ENCODE data around the gene ZNF483.
"Not testable (repeated sequence)": the region's sequence is repeated elsewhere in the genome, so short reads cannot be mapped to it uniquely, and the experiment has no call there.

The ZNF483 gene

DNA sequence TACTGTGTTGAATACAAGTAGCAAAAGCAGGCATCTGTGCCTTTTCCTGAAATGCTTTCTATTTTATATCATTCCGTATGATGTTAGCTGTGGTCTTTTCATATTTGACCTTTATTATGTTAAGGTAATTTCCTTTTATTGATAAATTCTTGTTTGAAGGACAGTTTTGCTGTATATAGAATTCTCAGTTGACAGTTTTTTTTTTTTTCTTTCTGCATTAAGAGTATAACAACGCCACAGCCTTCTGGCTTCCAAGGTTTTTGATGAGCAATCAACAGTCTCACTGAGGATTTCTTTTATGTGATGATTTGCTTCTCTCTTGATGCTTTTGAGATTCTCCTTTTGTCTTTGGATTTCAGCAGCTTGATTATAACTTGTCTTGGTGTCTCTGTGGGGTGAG lies 23.6 kb downstream of the ZNF483 start:
- DNase-seq, result no peak

DNA sequence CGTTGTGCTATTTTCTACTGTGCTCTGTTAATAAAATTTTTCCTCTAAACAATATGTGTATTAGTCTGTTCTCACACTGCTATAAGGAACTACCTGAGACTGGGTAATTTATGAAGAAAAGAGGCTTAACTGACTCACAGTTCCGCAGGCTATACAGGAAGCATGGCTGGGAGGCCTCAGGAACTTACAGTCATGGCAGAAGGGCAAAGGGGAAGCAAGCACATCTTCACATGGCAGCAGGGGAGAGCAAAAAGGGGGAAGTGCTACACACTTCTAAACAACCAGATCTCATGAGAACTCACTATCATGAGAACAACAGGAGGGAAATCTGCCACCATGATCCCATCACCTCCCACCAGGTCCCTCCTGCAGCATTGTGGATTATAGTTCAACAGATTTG lies 30.4 kb downstream of the ZNF483 start:
- DNase-seq, result not testable (repeated sequence)

DNA sequence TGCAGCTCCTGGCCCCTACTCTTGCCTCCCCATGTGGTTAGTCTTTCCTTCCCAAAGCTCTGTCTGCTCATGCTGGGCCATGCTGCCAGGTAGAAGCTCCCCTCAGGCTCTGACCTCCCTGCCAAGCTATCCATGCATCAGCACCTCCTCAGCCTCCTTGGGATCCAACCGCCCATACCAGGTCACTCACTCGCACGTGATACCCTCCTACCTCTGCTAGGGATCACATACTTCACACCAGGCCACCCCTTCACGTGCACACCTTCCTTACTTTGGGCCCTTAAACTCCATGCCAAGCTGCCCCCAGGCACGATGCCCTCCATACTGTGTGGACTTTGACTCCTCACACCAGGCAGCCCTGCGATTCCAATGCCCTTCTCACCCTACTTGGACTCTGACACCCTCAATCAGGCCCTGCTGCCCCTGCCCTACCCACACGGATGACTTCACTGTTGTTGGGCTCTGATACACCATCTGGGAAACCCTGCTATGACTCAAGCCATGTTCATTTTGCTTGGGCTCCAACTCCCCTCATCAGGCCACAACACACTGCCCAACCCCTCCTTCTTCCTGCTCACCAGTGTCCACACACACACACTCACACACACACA lies 34.1 kb downstream of the ZNF483 start:
- DNase-seq, result no peak

DNA sequence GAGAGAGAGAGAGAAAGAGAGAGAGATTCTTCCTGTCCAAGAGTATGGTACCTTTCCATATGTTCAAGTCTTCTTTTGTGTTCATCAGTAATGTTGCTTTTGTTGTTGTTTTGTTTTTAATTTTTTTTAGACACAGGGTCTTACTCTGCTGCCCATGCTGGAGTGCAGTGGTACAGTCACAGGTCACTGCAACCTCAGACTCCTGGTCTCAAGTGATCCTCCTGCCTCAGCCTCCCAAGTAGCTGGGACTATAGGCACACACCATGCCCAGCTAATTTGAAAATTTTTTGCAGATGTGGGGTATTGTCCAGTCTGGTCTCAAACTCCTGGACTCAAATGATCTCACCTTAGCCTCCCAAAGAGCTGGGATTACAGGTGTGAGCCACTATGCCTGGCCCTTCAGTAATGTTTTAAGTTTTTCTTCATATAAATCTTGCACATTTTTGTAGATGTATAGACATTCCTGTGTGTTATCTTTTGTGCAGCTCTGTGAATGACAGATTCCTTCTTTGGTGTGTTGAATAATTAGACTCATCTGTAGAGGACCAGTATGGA lies 36.3 kb downstream of the ZNF483 start:
- DNase-seq, result no peak

DNA sequence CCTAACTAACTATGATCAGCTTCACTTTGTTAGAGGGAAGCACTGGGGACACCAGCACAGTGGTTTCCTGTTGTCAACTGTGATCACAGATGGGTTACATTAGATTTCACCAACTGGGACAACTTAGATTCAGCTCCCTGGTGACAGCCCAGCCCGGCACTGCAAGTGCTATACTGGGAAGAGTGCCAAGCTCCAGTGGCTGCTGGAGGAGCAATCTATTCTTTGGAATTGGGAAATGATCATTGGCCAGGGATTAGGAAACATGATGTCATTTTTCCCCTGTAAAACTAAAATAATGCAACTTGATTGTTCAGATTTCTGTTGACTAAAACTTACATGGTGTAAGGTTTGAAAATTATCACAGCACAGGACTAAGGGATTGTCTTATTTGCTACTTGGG lies 41.3 kb downstream of the ZNF483 start:
- no peak for DNase-seq

DNA sequence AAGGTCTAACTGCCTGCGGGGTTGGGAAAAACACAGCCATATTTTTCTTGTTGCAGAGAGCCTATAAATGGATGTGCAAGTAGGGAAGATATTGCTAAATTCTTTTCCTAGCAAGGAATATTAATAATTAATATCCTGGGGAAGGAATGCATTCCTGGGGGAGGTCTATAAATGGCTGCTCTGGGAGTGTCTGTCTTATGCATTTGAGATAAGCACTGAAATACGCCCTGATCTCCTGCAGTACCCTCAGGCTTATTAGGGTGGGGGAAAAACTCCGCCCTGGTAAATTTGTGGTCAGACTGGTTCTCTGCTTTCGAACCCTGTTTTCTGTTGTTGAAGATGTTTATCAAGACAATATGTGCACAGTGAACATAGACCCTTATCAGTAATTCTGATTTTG lies 43.1 kb downstream of the ZNF483 start:
- not testable (repeated sequence) for DNase-seq

DNA sequence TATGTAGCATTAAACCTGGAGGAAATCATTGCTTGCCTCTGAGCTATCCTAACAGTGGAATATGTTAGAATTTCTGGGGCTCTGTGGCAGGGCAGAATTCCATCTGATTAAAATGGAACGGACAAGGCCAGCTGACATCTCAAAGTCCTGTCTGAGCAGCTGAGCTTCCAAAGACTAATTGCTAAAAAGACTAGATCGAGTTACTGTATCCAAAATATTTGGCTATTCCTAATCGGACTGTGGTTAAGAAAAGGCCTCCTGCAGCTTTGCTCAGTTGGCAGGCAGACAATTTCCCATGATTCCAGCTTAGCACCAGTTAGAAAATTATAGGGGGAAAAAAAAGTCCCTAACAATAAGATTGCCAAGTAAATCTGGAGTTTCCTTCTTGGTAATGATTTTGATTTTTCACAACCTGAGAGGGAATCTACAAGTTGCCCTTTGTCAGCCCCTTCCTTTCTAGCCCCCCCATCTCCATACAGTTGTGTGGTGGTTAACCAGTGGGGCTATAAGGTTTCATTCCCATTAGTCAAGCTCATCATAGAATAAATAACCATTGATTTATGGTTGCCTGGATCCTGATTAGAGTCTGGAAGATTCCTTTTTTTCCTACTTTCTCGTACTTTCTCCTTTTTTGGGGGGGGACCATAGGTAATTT lies 48.1 kb downstream of the ZNF483 start:
- no peak for DNase-seq

DNA sequence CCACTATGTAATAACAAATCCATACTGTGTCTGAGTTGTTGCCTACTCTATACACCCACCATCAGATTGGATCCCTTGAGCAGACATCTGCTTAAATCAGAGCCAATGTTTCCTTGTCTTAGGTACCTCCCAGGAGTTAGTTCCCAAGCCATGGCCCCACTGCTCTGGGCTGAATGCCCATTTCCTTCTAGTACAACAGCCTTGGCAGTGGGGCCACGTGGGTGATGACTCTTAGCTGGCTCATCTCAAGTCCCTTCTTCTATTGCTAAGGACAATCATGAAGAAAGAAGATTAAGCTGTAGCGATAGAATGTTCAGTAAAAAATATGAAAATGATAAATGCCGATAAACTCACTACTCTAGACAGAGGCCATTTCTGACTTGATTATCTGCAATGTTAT lies 57.9 kb downstream of the ZNF483 start:
- DNase-seq, result no peak

DNA sequence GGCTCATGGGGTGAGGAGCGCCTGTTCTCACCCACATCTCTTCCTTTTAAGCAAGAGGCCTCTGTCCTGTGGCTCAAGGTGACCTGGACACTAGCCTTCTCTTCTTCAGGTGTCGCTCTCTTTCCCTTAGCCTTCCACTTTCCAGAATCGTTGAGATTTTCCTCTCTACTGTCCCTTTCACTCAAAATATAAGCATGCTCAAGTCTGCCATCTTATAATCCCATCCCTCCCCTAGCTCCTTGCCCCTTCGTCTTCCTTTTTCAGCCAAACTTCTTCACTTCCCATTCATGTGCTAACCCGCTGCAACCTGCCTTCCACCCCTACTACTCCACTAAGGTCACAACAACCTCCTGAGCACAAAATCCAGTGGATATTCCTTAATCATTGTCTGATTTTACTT lies 61.4 kb downstream of the ZNF483 start:
- DNase-seq, result no peak

DNA sequence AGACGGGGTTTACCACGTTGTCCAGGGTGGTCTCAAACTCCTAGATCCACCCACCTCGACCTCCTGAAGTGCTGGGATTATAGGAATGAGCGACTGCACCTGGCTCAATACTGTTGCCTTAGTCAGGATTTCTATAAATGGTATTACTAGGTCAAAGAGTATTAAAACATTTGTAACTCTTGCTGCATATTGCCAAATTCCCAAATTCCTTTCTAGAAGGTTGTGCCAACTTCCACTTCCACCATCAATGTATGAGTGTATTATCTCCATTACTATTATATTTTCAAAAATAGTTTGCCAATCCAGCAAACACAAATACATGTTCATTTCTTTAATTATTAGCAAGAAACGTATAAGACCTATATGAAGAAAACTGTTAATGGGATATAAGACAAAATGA lies 63.9 kb downstream of the ZNF483 start:
- no peak for DNase-seq

DNA sequence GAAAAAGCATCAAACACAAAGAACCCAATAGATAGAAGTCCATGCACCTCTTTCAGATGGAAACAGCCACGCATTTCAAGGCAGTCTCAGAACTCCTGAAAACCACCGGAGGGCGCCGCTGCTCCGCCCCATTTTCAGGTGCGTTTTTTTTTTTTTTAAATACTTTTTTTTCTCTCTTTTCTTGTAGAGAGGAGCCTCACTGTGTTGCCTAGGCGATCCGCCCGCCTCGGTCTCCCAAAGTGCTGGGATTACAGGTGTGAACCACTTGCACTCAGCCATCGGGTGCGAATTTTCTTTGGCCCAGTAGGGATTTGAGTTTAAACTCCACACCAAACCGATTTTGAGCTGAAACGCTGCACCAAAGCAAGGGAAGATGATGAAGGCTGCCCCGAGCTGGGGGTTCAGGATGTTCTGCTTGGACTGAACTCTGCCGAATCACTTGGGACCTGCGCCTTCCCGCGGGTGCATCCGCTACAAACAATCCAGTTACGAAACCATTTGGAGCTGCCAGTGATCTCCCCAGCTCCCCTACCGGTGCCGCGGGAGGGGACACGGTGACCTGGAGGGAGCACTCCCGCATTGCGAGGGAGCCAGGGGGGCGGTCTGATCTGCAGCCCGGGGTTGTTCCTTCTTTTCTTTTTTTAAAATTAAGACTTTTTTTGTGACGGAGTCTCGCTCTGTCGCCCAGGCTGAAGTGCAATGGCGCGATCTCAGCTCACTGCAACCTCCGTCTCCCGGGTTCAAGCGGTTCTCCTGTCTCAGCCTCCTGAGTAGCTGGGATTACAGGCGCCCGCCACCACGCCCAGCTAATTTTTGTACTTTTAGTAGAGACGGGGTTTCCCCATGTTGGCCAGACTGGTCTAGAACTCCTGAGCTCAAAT lies 73.1 kb downstream of the ZNF483 start:
- DNase-seq, result peak; percentile 47

DNA sequence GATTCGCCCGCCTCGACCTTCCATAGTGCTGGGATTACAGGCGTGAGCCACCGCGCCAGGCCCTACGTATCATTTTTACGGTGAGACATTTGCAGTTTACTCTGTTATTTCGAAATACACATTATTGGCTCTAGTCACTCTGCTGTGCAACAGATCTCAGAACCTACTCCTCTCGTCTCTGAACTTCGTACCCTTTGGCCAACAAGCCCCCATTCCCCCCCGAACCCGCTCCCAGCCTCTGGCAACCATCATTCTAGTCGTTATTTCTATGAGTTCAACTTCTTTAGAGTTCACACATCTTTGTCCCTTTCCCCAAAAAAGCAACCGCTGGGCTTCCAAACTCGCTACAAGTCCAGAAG lies 73.7 kb downstream of the ZNF483 start:
- no peak for DNase-seq

DNA sequence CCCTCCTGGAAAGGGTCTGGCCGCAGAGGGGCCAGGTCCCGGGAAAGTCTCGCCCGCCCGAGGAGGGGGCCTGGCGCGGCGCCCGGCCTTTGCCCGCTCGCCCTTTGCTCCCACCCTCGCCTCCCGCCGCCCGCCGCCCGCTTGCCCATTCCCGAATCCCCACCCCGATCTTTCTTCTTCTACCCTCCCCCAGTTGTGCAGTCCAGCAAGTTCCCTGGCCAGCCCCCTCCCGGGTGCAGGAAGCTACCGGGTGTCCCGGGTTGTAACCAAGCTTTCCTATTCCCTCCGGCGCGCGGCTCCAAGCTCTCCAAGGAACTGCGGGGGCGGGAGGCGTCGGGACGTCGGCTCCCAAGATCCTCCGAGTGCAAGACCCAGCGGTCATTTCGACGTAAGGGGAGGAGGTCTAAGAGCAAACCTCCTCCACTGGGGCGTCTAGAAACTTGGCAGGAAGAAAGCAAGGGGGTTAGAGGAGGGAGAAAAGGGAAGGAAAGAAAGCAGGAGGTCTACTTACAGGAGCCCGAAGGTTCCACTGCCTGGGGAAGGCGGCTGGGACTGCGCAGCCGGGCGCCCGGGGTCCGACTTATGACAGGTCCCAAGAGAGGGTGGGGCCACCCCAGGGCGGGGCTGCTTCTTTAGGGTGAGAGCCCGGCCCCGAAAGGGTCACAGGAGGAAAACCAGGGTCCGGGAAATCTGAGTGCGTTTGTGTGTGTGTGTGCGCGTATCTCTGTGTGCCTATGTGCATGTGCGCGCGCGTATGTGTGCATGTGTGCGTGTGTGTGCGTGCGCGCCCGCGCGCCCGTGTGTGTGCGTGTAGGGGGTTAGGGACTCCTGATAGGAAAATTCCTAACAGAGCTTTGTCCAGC lies 74.3 kb downstream of the ZNF483 start, which contains the start of gene PTGR1:
TSS of gene PTGR1 (minus strand) at position 556 of the 863 bp plus-strand sequence. CDS start 2,225 bp downstream, outside the sequence.
- no peak for DNase-seq

DNA sequence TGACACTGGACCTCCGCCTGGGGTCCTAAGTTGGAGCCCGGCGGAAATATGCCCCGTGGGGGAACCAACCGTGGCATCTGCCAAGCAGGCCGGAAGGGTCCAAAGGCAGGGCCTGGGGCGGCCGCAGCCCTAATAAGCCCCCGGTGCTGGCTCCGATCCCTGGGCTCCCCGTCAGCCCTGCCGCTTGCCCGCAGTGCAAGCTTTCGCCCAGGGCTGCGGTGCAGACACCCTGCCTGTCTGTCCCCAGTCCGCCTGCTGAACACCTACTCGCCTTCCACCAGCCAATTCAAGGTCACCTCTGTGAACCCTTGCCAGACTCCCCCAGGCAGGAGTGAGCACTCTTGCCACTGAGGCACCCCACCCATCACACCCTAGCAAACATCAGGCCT lies 75.0 kb downstream of the ZNF483 start:
- no peak for DNase-seq

DNA sequence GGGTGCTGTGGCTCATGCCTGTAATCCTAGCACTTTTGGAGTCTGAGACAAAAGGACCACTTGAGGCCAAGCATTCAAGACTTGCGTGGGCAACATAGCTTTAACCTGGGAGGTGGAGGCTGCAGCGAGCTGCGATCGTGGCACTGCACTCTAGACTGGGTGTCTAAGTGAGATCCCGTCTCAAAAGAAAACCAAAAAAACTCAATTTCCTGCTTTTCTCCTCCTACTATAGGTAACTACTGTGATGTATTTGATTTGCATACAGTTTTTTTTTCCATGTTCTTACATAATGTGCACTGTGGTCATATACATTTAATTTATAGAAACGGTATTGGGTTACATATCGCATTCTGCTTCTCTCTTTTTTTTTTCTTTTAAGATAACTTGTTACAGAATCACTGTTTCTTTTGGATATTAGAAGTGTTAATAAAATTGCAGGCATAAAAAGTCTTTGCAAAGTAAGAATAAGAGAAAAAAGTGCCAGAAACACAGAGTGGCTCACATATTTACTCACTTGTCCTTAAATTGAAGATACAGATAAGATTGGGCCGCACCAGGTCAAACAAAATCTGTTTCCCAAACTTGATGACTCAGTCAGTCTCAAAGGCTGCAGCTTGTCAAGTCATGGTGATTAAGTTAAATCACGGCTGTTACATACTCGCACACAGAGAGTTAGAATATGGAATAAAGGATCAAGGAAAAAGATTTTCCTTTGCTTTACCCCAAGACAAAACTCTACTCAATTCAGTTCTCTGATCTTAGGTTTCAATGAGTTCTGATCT lies 76.4 kb downstream of the ZNF483 start:
- no peak for DNase-seq

DNA sequence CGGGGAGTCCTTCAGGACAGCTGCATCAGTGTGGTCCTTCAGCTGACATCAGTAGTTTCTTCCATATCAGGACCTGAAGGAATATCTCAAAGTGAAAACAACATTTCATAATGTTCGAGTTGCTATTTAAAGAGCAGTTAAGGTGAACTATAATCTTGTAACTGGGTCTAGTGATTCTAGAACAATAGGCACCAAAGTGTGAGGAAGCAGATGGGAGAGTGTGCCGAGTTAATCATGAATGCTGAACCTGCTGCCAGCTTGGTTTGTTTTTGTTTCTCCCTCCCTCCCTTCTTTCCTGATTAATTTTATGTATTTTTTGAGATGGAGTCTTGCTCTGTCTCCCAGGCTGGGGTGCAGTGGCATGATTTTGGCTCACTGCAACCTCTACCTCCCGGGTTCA lies 78.1 kb downstream of the ZNF483 start:
- DNase-seq, result no peak

DNA sequence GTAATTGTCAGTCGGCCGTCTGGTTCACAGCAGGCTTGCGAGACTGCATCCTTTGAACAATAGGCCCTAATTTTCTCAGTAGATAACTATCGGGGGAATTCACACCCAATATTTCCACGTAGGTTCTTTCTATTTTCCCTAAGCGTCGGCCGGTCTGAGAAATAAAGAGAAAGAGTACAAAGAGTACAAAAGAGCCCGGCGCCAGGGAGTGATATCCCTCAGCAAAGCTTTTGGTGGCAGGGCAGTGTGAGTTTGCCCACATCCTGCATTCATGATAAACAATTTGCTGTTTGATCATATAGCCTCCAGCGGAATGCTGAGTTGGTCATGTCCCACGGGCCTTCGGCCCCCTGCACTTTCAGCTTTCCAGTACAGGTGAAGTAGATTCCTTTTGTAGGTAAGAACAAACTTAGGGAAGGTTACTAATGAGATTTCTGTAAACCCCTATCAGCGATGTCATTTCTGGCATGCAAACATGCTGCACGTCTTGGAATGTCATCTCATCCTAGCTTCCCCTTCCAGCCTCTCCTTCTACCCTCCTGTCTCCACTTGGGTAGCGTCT lies 79.2 kb downstream of the ZNF483 start:
- DNase-seq, result no peak

DNA sequence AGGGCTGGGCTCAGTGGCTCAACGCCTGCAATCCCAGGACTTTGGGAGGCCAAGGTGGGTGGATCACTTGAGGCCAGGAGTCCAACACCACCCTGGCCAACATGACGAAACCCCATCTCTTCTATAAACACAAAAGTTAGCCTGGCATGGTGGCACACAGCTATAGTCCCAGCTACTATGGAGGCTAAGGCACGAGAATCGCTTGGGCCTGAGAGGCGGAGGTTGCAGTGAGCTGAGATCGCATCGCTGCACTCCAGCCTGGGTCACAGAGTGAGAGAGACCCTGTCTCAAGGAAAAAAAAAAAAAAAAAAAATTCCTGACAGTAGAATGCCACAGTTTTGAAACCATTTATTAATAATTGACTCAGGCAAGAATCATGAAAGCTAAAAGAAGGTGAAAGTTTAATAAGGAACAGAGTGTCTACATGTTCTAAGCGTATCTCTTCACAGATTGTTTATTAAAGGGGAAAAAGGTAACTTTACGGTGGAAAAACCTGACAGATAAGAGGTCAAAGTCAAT lies 80.1 kb downstream of the ZNF483 start:
- DNase-seq, result no peak

DNA sequence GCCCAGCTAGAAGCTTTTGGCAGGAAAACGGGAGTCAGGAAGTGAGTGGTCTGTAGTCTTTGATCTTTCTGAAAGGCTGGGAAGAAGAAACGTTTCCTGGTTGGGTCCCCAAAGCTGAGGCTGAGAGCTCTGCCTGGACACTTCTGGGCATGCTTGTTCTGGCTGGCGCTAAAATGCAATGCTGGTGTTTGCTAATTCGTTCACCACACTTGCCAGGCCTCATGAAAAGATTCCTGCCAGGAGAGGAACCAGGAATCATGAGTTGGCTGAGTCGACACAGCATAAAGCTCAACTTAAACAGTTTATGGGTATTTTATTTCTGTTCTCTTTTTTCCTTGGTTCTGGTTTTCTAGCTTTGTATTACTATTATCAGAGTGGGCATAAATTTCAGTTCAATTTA lies 85.2 kb downstream of the ZNF483 start:
- no peak for DNase-seq

DNA sequence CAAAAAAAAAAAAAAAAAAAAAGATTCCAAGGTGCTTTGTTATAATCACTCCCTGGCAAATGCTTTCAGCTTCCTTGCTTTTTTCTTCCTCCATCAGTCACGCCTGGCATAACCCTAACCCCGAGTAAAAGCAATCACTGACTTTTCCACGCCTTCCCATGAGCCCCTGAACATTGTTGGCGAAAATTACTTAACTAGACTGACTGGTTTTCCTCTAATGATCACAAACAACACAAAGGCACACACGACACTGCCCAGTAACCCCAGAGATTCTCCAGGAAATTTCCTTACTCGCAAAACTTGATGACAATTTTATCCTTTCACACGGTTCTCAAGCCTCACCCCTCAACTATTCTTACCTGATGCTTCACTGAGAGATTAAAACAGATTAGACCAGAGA lies 85.9 kb downstream of the ZNF483 start:
- DNase-seq, result no peak

DNA sequence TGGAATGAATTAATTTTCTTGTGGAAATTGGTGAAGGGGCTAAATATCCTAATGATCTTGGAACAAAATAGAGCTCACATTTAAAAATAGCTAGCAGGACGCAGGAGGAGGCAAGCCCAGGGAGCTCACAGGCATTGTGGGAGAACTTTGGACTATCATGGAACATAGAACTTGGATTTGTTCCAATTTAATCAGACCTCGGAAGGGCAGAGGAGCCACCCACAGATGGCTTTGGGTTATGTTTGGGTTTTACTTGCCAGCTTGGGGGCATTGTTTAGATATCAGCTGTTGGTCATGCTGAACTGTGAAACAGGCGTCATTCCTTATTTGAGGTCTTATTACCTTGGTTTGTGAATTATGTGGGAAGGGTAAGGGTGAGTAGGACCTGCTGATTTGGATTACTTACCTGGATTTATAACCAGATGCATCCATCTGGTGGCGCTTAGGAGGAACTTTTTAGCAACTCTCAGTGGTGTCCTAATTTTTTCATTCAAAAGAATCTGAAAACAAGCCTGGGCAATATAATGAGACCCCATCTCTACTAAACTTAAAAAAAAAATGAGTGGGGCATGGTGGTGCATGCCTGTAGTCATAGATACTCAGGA lies 88.6 kb downstream of the ZNF483 start:
- no peak for DNase-seq
